Tibial nerve (tissue), 4 donors: ENCODE results near the gene GPR173. TPM values are rescaled to one million over a fixed set of nuclear protein-coding genes. Genes with fewer than 3 reads are reported as not detected.

Experiments used
- DNase-seq, 2 donors: peaks; one replicate each; pipeline ENCODE4 v3.0.0-alpha.2; 2019; ENCODE audit warnings: low spot score in 2 of 2
- H3K27ac ChIP-seq, 4 donors: fragments of 200-600 bp; sonication (generic) in 3 of 4; one replicate each; pipeline ENCODE4 v1.5.1; 2017 to 2019; ENCODE audit warnings: mild to moderate bottlenecking in 1 of 4
- H3K27me3 ChIP-seq, 2 donors: fragments of 200-600 bp; sonication (generic) in 1 of 2; one replicate each; pipeline versions ENCODE4 v1.5.1 to v1.6.0; 2017 to 2019
- H3K36me3 ChIP-seq, 3 donors: fragments of 200-600 bp; sonication (generic); one replicate each; pipeline ENCODE4 v1.5.1; 2018 to 2019
- H3K4me1 ChIP-seq, 4 donors: fragments of 200-600 bp; sonication (generic) in 3 of 4; one replicate each; pipeline ENCODE4 v1.5.1; 2017 to 2019
- H3K4me3 ChIP-seq, 4 donors: fragments of 200-600 bp; sonication (generic) in 3 of 4; one replicate each; pipeline ENCODE4 v1.5.1; 2017 to 2019; ENCODE audit warnings: mild to moderate bottlenecking in 1 of 4, moderate library complexity in 1 of 4
- H3K9me3 ChIP-seq, 4 donors: fragments of 200-600 bp; sonication (generic) in 3 of 4; one replicate each; pipeline ENCODE4 v1.5.1; 2017 to 2019
- CTCF ChIP-seq, 5 experiments: fragments of 200-600 bp in 3 of 5; fragments of 450-650 bp in 2 of 5; sonication (generic) in 3 of 5; IDR thresholded peaks; one replicate each; pipeline ENCODE4 v1.5.1; 2016 to 2019; ENCODE audit warnings: antibody characterized with exemption in 5 of 5, mild to moderate bottlenecking in 3 of 5, moderate library complexity in 2 of 5
- EP300 ChIP-seq, 2 donors: sonication (generic); formaldehyde crosslinking; IDR thresholded peaks; one replicate each; pipeline ENCODE4 v1.6.1; 2017; ENCODE audit warnings: antibody characterized with exemption in 2 of 2, mild to moderate bottlenecking in 1 of 2
- POLR2A ChIP-seq, 2 donors: fragments of 450-650 bp; IDR thresholded peaks; one replicate each; pipeline ENCODE4 v1.6.1; 2017; ENCODE audit warnings: antibody characterized with exemption in 2 of 2, mild to moderate bottlenecking in 2 of 2, moderate library complexity in 2 of 2
- WGBS, 2 donors: methylation state at CpG; one replicate each; pipeline ENCODE4 v1.1.5; 2018; 5-methylcytosine and 5-hydroxymethylcytosine counted together
- total RNA-seq, 4 donors: library from RNA; depleted of rRNA; stranded (reverse); fragments of >200 nt; gene quantifications; one replicate each; pipeline ENCODE4 v1.1.0, GENCODE V29; 2016

GPR173 gene
- total RNA-seq, 4 donors from 2014 or later: 5.4 to 11.0 (median 8.0) TPM

GRCh38 chrX:53018627-53019026 lies 30.0 kb upstream of the GPR173 start:
- no peak overlapping the region for H3K27ac ChIP-seq
- 20 to 36% methylated on average over 4 of the region's 4 CpGs for WGBS, 2 donors
- TF ChIP-seq CTCF (IDR thresholded peaks at IDR 0.05) (no peak), POLR2A (IDR thresholded peaks at IDR 0.05) (no peak), EP300 (IDR thresholded peaks at IDR 0.05) (no peak)
- no peaks in the 10 kb centered on the region for H3K9me3 ChIP-seq
- H3K4me3 ChIP-seq: no peak overlapping the region
- H3K27me3 ChIP-seq: peaks cover 0 to 32% of the 10 kb centered on the region in 2 donors
- no peaks in the 10 kb centered on the region for H3K36me3 ChIP-seq
- no peaks in the 10 kb centered on the region for H3K4me1 ChIP-seq
- no peak for DNase-seq

GRCh38 chrX:53022381-53022780 lies 26.2 kb upstream of the GPR173 start:
- TF ChIP-seq POLR2A (IDR thresholded peaks at IDR 0.05) (no peak), CTCF (IDR thresholded peaks at IDR 0.05) (no peak), EP300 (IDR thresholded peaks at IDR 0.05) (no peak)

GRCh38 chrX:53028678-53029077 lies 19.9 kb upstream of the GPR173 start:
- Histone ChIP-seq H3K9me3 (no peaks in the 10 kb centered on the region), H3K36me3 (no peaks in the 10 kb centered on the region), H3K27me3 (peaks cover 0 to 31% of the 10 kb centered on the region in 2 donors), H3K27ac (no peak overlapping the region), H3K4me3 (no peak overlapping the region), H3K4me1 (no peaks in the 10 kb centered on the region)
- WGBS, 2 donors: 67 to 68% methylated on average over 1 of the region's 1 CpG
- DNase-seq: no peak
- no peak for TF ChIP-seq CTCF (IDR thresholded peaks at IDR 0.05)
- TF ChIP-seq POLR2A (IDR thresholded peaks at IDR 0.05): no peak
- no peak for TF ChIP-seq EP300 (IDR thresholded peaks at IDR 0.05)

More at GRCh38 chrX:53022381-53022780, 26.2 kb upstream of the GPR173 start:
- no peaks in the 10 kb centered on the region for H3K36me3 ChIP-seq
- no peak overlapping the region for H3K4me3 ChIP-seq
- peaks cover 0 to 15% of the 10 kb centered on the region in 2 donors for H3K27me3 ChIP-seq
- H3K4me1 ChIP-seq: no peaks in the 10 kb centered on the region
- H3K9me3 ChIP-seq: no peaks in the 10 kb centered on the region
- WGBS, 2 donors: 37 to 52% methylated on average over 8 of the region's 8 CpGs
- H3K27ac ChIP-seq: no peak overlapping the region
- DNase-seq: no peak

- Histone ChIP-seq H3K36me3 (no peaks in the 10 kb centered on the region), H3K27me3 (peaks cover 0 to 41% of the 10 kb centered on the region in 2 donors), H3K4me3 (no peak overlapping the region), H3K9me3 (no peaks in the 10 kb centered on the region), H3K4me1 (no peaks in the 10 kb centered on the region), H3K27ac (no peak overlapping the region)
- DNase-seq: no peak
- TF ChIP-seq POLR2A (IDR thresholded peaks at IDR 0.05) (no peak), EP300 (IDR thresholded peaks at IDR 0.05) (no peak), CTCF (IDR thresholded peaks at IDR 0.05) (no peak)
- 21 to 38% methylated on average over 4 of the region's 4 CpGs for WGBS, 2 donors
Observed at GRCh38 chrX:53031380-53031779, 17.2 kb upstream of the GPR173 start.

GRCh38 chrX:53036149-53036548 lies 12.4 kb upstream of the GPR173 start:
- peaks cover 0 to 40% of the 10 kb centered on the region in 2 donors for H3K27me3 ChIP-seq
- H3K9me3 ChIP-seq: no peaks in the 10 kb centered on the region
- 63 to 74% methylated on average over 5 of the region's 5 CpGs for WGBS, 2 donors
- TF ChIP-seq EP300 (IDR thresholded peaks at IDR 0.05) (no peak), CTCF (IDR thresholded peaks at IDR 0.05) (no peak), POLR2A (IDR thresholded peaks at IDR 0.05) (no peak)
- no peak for DNase-seq
- no peaks in the 10 kb centered on the region for H3K4me1 ChIP-seq
- no peaks in the 10 kb centered on the region for H3K36me3 ChIP-seq
- no peak overlapping the region for H3K27ac ChIP-seq
- H3K4me3 ChIP-seq: no peak overlapping the region
